HepG2 (cell line): ENCODE results near the gene CYB5R3. TPM values are rescaled to one million over a fixed set of nuclear protein-coding genes. Genes with fewer than 3 reads are reported as not detected.

Source experiments
- ATF7 ChIP-seq, 2 experiments: fragments of 450-650 bp in 1 of 2; sonication (generic) in 1 of 2; formaldehyde crosslinking in 1 of 2; IDR thresholded peaks; 2 replicates each; pipeline versions ENCODE4 v1.4.0 to v1.6.1; 2016 to 2020; ENCODE audit warnings: antibody characterized with exemption in 1 of 2, mild to moderate bottlenecking in 1 of 2, missing genetic modification reagents in 1 of 2
- BCL6 ChIP-seq: IDR thresholded peaks from 2 replicates; pipeline ENCODE4 v1.6.1; 2016; ENCODE audit warnings: missing genetic modification reagents, missing compliant biosample characterization
- CBX1 ChIP-seq: IDR thresholded peaks from one replicate; pipeline ENCODE4 v1.6.1; 2016; ENCODE audit warnings: antibody characterized with exemption, low read depth
- CBX2 ChIP-seq, 2 experiments: fragments of 200-600 bp in 1 of 2; sonication (generic); formaldehyde crosslinking in 1 of 2; IDR thresholded peaks; 2 replicates each; pipeline versions ENCODE4 v1.7.0 to v1.8.1; 2018 to 2022; ENCODE audit warnings: low read depth in 2 of 2, low read length in 1 of 2, mild to moderate bottlenecking in 1 of 2, missing genetic modification reagents in 1 of 2
- DR1 ChIP-seq: sonication (generic); formaldehyde crosslinking; IDR thresholded peaks from 2 replicates; pipeline ENCODE4 v1.8.0; 2021; ENCODE audit warnings: mild to moderate bottlenecking, missing genetic modification reagents, inconsistent platforms
- FOSL2 ChIP-seq: sonication (generic); formaldehyde crosslinking; IDR thresholded peaks from 2 replicates; pipeline ENCODE4 v1.4.0; 2020; ENCODE audit warnings: missing genetic modification reagents
- FOXJ3 ChIP-seq: sonication (generic); formaldehyde crosslinking; IDR thresholded peaks from 2 replicates; pipeline ENCODE4 v1.4.0; 2020; ENCODE audit warnings: missing genetic modification reagents, mild to moderate bottlenecking, borderline replicate concordance
- HOXA3 ChIP-seq: sonication (generic); formaldehyde crosslinking; IDR thresholded peaks from 2 replicates; pipeline ENCODE4 v1.5.0; 2020; ENCODE audit warnings: missing genetic modification reagents
- MTA3 ChIP-seq: sonication (generic); formaldehyde crosslinking; IDR thresholded peaks from 2 replicates; pipeline ENCODE4 v1.4.0; 2020; ENCODE audit warnings: missing genetic modification reagents
- SRF ChIP-seq: IDR thresholded peaks from 2 replicates; pipeline ENCODE4 v1.6.1; 2011; ENCODE audit warnings: mild to moderate bottlenecking, low read depth, low read length, moderate library complexity
- polyA plus RNA-seq, 8 experiments: library from polyadenylated mRNA; depleted of rRNA in 3 of 8; stranded (reverse) in 7 of 8; unstranded in 1 of 8; fragments of >200 nt; fragmentation: Illumina TruSeq in 4 of 8; extraction: Trizol in 4 of 8; gene quantifications; 2 replicates each; pipeline versions ENCODE4 v1.2.1 to v1.2.3, GENCODE V29; 2011 to 2016; ENCODE audit warnings: low read depth in 4 of 8, missing spikeins in 1 of 8, mixed read lengths in 1 of 8; ENCODE audit not compliant: insufficient read depth in 1 of 8
- total RNA-seq, 5 experiments: library from RNA; depleted of rRNA; stranded (reverse); fragments of >200 nt; fragmentation: Illumina TruSeq; extraction: Trizol; gene quantifications; 2 replicates each; pipeline ENCODE4 v1.2.3, GENCODE V29; 2016; ENCODE audit warnings: low read depth in 1 of 5
- TF ChIP-seq, protein P1 (sequence below): sonication (generic); formaldehyde crosslinking; IDR thresholded peaks from 2 replicates; pipeline ENCODE4 v1.4.0; 2020; ENCODE audit warnings: missing genetic modification reagents
- TF ChIP-seq, protein P2 (sequence below): sonication (generic); formaldehyde crosslinking; IDR thresholded peaks from 2 replicates; pipeline ENCODE4 v1.4.0; 2020; ENCODE audit warnings: missing genetic modification reagents, mild to moderate bottlenecking, borderline replicate concordance
- TF ChIP-seq, protein P3 (sequence below): sonication (generic); formaldehyde crosslinking; IDR thresholded peaks from 2 replicates; pipeline ENCODE4 v1.4.0; 2020; ENCODE audit warnings: missing genetic modification reagents
- TF ChIP-seq, protein P4 (sequence below): IDR thresholded peaks from 2 replicates; pipeline ENCODE4 v1.6.1; 2012; ENCODE audit warnings: inconsistent platforms
- TF ChIP-seq, protein P5 (sequence below): sonication (generic); formaldehyde crosslinking; IDR thresholded peaks from 2 replicates; pipeline ENCODE4 v1.4.0; 2020; ENCODE audit warnings: mild to moderate bottlenecking, missing genetic modification reagents
- TF ChIP-seq, protein P6 (sequence below): sonication (generic); formaldehyde crosslinking; IDR thresholded peaks from 2 replicates; pipeline ENCODE4 v1.5.0; 2020; ENCODE audit warnings: mild to moderate bottlenecking, missing genetic modification reagents, moderate library complexity
- TF ChIP-seq, protein P7 (sequence below): sonication (generic); formaldehyde crosslinking; IDR thresholded peaks from 2 replicates; pipeline ENCODE4 v1.5.0; 2020; ENCODE audit warnings: missing genetic modification reagents

CYB5R3 gene
- total and polyA plus RNA-seq, 2 of the 13 experiments (the other 11 are each of a cell fraction or from before 2014, with no cell fraction given), result 32.4 to 305 TPM

DNA sequence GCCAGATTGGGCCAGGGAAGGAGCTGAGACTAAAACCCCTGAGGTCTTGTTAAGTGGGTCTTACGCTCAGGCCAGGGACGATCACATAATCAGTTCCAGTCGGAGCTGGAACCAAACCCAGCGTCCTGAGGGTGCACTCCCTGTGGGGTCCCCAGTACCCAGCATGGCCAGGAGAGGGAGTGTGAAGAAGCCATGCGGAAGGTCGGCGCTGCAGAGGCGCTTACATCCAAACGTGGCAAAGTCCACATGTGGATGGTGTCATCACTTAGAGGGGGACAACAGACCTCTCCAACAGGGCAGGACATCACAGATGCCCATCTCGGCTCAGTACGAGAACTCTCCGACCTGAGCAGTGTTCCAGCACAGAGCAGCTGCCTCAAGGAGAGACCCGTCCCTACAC is 17.1 kb downstream of the CYB5R3 start (continued):
- TF ChIP-seq, protein P1, sequence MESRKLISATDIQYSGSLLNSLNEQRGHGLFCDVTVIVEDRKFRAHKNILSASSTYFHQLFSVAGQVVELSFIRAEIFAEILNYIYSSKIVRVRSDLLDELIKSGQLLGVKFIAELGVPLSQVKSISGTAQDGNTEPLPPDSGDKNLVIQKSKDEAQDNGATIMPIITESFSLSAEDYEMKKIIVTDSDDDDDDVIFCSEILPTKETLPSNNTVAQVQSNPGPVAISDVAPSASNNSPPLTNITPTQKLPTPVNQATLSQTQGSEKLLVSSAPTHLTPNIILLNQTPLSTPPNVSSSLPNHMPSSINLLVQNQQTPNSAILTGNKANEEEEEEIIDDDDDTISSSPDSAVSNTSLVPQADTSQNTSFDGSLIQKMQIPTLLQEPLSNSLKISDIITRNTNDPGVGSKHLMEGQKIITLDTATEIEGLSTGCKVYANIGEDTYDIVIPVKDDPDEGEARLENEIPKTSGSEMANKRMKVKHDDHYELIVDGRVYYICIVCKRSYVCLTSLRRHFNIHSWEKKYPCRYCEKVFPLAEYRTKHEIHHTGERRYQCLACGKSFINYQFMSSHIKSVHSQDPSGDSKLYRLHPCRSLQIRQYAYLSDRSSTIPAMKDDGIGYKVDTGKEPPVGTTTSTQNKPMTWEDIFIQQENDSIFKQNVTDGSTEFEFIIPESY (CRISPR knock-in tag), result peak; percentile 99
- TF ChIP-seq, protein P2, sequence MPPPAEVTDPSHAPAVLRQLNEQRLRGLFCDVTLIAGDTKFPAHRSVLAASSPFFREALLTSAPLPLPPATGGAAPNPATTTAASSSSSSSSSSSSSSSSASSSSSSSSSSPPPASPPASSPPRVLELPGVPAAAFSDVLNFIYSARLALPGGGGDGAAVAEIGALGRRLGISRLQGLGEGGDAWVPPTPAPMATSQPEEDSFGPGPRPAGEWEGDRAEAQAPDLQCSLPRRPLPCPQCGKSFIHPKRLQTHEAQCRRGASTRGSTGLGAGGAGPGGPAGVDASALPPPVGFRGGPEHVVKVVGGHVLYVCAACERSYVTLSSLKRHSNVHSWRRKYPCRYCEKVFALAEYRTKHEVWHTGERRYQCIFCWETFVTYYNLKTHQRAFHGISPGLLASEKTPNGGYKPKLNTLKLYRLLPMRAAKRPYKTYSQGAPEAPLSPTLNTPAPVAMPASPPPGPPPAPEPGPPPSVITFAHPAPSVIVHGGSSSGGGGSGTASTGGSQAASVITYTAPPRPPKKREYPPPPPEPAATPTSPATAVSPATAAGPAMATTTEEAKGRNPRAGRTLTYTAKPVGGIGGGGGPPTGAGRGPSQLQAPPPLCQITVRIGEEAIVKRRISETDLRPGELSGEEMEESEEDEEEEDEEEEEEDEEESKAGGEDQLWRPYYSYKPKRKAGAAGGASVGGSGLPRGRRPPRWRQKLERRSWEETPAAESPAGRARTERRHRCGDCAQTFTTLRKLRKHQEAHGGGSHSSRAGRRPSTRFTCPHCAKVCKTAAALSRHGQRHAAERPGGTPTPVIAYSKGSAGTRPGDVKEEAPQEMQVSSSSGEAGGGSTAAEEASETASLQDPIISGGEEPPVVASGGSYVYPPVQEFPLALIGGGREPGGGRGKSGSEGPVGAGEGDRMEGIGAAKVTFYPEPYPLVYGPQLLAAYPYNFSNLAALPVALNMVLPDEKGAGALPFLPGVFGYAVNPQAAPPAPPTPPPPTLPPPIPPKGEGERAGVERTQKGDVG (CRISPR knock-in tag), result peak; percentile 60; the same call in 1 of the 2 replicates
- TF ChIP-seq DR1 (CRISPR knock-in tag), result no peak
- TF ChIP-seq, protein P3, sequence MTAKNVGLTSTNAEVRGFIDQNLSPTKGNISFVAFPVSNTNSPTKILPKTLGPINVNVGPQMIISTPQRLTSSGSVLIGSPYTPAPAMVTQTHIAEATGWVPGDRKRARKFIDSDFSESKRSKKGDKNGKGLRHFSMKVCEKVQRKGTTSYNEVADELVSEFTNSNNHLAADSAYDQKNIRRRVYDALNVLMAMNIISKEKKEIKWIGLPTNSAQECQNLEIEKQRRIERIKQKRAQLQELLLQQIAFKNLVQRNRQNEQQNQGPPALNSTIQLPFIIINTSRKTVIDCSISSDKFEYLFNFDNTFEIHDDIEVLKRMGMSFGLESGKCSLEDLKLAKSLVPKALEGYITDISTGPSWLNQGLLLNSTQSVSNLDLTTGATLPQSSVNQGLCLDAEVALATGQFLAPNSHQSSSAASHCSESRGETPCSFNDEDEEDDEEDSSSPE (CRISPR knock-in tag), result no peak
- peak; percentile 44 for TF ChIP-seq HOXA3 (CRISPR knock-in tag)
- TF ChIP-seq SRF, result no peak
- TF ChIP-seq, protein P4, sequence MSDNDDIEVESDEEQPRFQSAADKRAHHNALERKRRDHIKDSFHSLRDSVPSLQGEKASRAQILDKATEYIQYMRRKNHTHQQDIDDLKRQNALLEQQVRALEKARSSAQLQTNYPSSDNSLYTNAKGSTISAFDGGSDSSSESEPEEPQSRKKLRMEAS, result 0 out of 2 replicates have a peak, but pooled peaks have one; percentile 28
- TF ChIP-seq FOXJ3 (CRISPR knock-in tag), result no peak
- TF ChIP-seq, protein P5, sequence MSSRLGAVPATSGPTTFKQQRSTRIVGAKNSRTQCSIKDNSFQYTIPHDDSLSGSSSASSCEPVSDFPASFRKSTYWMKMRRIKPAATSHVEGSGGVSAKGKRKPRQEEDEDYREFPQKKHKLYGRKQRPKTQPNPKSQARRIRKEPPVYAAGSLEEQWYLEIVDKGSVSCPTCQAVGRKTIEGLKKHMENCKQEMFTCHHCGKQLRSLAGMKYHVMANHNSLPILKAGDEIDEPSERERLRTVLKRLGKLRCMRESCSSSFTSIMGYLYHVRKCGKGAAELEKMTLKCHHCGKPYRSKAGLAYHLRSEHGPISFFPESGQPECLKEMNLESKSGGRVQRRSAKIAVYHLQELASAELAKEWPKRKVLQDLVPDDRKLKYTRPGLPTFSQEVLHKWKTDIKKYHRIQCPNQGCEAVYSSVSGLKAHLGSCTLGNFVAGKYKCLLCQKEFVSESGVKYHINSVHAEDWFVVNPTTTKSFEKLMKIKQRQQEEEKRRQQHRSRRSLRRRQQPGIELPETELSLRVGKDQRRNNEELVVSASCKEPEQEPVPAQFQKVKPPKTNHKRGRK (CRISPR knock-in tag), result no peak
- no peak for TF ChIP-seq FOSL2 (CRISPR knock-in tag)
- TF ChIP-seq, protein P6, sequence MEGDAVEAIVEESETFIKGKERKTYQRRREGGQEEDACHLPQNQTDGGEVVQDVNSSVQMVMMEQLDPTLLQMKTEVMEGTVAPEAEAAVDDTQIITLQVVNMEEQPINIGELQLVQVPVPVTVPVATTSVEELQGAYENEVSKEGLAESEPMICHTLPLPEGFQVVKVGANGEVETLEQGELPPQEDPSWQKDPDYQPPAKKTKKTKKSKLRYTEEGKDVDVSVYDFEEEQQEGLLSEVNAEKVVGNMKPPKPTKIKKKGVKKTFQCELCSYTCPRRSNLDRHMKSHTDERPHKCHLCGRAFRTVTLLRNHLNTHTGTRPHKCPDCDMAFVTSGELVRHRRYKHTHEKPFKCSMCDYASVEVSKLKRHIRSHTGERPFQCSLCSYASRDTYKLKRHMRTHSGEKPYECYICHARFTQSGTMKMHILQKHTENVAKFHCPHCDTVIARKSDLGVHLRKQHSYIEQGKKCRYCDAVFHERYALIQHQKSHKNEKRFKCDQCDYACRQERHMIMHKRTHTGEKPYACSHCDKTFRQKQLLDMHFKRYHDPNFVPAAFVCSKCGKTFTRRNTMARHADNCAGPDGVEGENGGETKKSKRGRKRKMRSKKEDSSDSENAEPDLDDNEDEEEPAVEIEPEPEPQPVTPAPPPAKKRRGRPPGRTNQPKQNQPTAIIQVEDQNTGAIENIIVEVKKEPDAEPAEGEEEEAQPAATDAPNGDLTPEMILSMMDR (CRISPR knock-in tag), result peak; percentile 49; the same call in 1 of the 2 replicates
- TF ChIP-seq, protein P7, sequence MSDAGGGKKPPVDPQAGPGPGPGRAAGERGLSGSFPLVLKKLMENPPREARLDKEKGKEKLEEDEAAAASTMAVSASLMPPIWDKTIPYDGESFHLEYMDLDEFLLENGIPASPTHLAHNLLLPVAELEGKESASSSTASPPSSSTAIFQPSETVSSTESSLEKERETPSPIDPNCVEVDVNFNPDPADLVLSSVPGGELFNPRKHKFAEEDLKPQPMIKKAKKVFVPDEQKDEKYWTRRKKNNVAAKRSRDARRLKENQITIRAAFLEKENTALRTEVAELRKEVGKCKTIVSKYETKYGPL (CRISPR knock-in tag), result no peak
- no peak for TF ChIP-seq CBX1
- TF ChIP-seq MTA3, result no peak
- TF ChIP-seq CBX2 (IDR thresholded peaks at IDR 0.05; ENCODE audit: low read depth, low read length), result no peak
- TF ChIP-seq CBX2 (CRISPR knock-in tag; IDR thresholded peaks at IDR 0.05; ENCODE audit: low read depth), result no peak
- TF ChIP-seq BCL6 (CRISPR knock-in tag), result no peak
- no peak for TF ChIP-seq ATF7 (IDR thresholded peaks at IDR 0.05)
- TF ChIP-seq ATF7 (CRISPR knock-in tag; IDR thresholded peaks at IDR 0.05), result 0 out of 2 replicates have a peak, but pooled peaks have one; percentile 27
